ENCODE measurements around the gene PLPP1. TPM values are rescaled to one million over a fixed set of nuclear protein-coding genes. Genes with fewer than 3 reads are reported as not detected.

Gene PLPP1
- total and polyA plus RNA-seq, 2 of the 8 experiments (the other 6 are each of a cell fraction or from before 2014, with no cell fraction given) = 43.7 to 91.3 TPM

- no peak for TF ChIP-seq CTBP2 (IDR thresholded peaks at IDR 0.05; ENCODE audit: borderline replicate concordance, insufficient read depth, insufficient read length, low read length)
- no peak for TF ChIP-seq CBX8 (IDR thresholded peaks at IDR 0.05; ENCODE audit: borderline replicate concordance, low read depth, low read length)
- no peak for TF ChIP-seq KDM4A (IDR thresholded peaks at IDR 0.05; ENCODE audit: low read depth, low read length, severe bottlenecking)
- TF ChIP-seq SRF (IDR thresholded peaks at IDR 0.05; ENCODE audit: low read depth, low read length) = no peak
- no peak for TF ChIP-seq NRF1 (IDR thresholded peaks at IDR 0.05; ENCODE audit: low read depth, low read length)
- no peak for TF ChIP-seq POLR2A (IDR thresholded peaks at IDR 0.05; ENCODE audit: control extremely low read depth in 1 of 2, low read depth in 2 of 2, low read length in 2 of 2)
These were observed 64.9 kb downstream of the PLPP1 start (continued) for GRCh38 chr5:55469839-55470238.

Data from H1 (cell line).